Right atrium auricular region (tissue), 2 donors: ENCODE results near the gene DTX3. TPM values are rescaled to one million over a fixed set of nuclear protein-coding genes. Genes with fewer than 3 reads are reported as not detected.
"Not testable (repeated sequence)": the region's sequence is repeated elsewhere in the genome, so short reads cannot be mapped to it uniquely, and the experiment has no call there.

ENCODE experiments used
- DNase-seq: peaks from one replicate; pipeline ENCODE4 v3.0.0-alpha.2; 2019; ENCODE audit warnings: low spot score
- H3K27ac ChIP-seq, 2 donors: fragments of 200-600 bp; sonication (generic); 1 replicate in 1 of 2; 2 replicates in 1 of 2; pipeline ENCODE4 v1.5.1; 2016 to 2019
- H3K27me3 ChIP-seq, 2 donors: fragments of 200-600 bp; sonication (generic); one replicate each; pipeline versions ENCODE4 v1.5.1 to v1.6.0; 2017 to 2019
- H3K36me3 ChIP-seq: fragments of 200-600 bp; sonication (generic); one replicate; pipeline ENCODE4 v1.5.1; 2016
- H3K4me1 ChIP-seq, 2 donors: fragments of 200-600 bp; sonication (generic); one replicate each; pipeline versions ENCODE4 v1.5.1 to v1.6.0; 2017 to 2019
- H3K4me3 ChIP-seq, 2 donors: fragments of 200-600 bp; sonication (generic); 1 replicate in 1 of 2; 2 replicates in 1 of 2; pipeline ENCODE4 v1.5.1; 2017 to 2019; ENCODE audit warnings: mild to moderate bottlenecking in 1 of 2, moderate library complexity in 1 of 2
- H3K9me3 ChIP-seq, 2 donors: fragments of 200-600 bp; sonication (generic); one replicate each; pipeline ENCODE4 v1.5.1; 2019
- total RNA-seq, 2 donors: library from RNA; depleted of rRNA; stranded (reverse); fragments of >200 nt; gene quantifications; one replicate each; pipeline ENCODE4 v1.1.0, GENCODE V29; 2016
- TF ChIP-seq, protein P1 (sequence below), 2 donors: fragments of 200-600 bp; sonication (generic); IDR thresholded peaks; one replicate each; pipeline ENCODE4 v1.5.1; 2019; ENCODE audit warnings: antibody characterized with exemption in 2 of 2

Gene DTX3
- total RNA-seq, 2 donors from 2014 or later, result 22.3 to 32.5 TPM

DNA sequence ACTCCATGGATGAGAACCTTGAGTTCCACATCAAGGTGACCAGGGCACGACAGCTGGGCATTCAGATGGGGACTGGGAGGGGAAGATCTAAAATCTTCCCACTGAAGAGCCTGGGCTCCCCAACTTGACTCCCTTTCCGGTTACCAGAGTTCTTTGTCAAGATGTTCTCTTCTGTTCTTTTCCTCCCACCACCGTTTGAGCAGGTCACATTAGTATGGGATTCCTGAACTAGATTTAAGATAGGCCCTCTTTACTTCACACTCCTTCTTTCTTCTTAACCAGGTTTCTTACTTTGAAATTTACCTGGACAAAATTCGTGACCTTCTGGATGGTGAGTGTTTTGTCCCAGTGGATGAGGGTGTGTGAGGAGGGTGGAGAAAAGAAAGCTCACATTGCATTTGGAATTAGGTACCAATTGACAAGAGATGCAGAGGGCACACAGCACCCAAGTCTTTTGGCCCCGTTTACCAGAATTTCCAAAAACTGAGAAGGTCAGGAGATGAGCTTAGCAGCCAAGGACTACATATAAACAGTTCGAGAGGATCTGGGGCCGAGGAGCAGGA, 40.4 kb upstream of the DTX3 start:
- no peaks in the 10 kb centered on the region for H3K27me3 ChIP-seq

DNA sequence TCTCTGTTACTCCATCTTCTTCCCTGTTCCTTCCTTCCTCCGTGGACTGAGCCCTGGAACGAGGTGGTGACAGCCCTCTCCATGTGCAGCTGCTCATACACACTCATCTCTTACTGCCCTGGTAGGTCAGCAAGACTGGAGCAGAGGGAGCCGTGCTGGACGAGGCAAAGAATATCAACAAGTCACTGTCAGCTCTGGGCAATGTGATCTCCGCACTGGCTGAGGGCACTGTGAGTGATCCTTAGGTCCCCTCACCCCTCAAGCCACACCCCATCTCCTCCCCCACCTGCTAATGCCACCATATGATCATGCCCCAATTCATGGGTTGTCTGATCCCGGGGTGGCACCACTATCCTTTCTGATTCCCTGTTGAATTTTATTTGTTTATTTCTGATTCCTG, 35.8 kb upstream of the DTX3 start:
- TF ChIP-seq, protein P1, sequence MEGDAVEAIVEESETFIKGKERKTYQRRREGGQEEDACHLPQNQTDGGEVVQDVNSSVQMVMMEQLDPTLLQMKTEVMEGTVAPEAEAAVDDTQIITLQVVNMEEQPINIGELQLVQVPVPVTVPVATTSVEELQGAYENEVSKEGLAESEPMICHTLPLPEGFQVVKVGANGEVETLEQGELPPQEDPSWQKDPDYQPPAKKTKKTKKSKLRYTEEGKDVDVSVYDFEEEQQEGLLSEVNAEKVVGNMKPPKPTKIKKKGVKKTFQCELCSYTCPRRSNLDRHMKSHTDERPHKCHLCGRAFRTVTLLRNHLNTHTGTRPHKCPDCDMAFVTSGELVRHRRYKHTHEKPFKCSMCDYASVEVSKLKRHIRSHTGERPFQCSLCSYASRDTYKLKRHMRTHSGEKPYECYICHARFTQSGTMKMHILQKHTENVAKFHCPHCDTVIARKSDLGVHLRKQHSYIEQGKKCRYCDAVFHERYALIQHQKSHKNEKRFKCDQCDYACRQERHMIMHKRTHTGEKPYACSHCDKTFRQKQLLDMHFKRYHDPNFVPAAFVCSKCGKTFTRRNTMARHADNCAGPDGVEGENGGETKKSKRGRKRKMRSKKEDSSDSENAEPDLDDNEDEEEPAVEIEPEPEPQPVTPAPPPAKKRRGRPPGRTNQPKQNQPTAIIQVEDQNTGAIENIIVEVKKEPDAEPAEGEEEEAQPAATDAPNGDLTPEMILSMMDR (IDR thresholded peaks at IDR 0.05), result no peak
- H3K27ac ChIP-seq, result no peak overlapping the region
- H3K4me1 ChIP-seq, result no peaks in the 10 kb centered on the region
- no peak for DNase-seq
- no peaks in the 10 kb centered on the region for H3K27me3 ChIP-seq
- no peak overlapping the region for H3K4me3 ChIP-seq
- no peaks in the 10 kb centered on the region for H3K9me3 ChIP-seq
- H3K36me3 ChIP-seq, result no peaks in the 10 kb centered on the region

More for the DNA sequence above, 40.4 kb upstream of the DTX3 start:
- Histone ChIP-seq H3K4me1 (no peaks in the 10 kb centered on the region), H3K4me3 (no peak overlapping the region), H3K27ac (no peak overlapping the region), H3K9me3 (no peaks in the 10 kb centered on the region), H3K36me3 (no peaks in the 10 kb centered on the region)
- DNase-seq, result no peak
- TF ChIP-seq, protein P1 (IDR thresholded peaks at IDR 0.05), result no peak

DNA sequence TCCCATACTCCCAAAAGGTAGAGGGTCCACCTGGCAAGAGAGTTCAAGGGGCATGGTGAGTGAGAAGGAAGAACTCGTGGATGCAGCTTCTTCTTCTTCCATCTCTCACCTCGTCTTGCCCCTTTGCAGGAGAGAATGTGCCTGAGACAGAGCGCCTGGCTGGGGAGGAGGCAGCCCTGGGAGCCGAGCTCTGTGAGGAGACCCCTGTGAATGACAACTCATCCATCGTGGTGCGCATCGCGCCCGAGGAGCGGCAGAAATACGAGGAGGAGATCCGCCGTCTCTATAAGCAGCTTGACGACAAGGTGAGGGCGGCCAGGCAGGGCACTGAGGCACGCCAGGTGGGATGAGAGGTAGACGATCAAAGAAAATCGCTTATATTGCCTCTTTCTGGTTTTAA, 34.8 kb upstream of the DTX3 start:
- H3K36me3 ChIP-seq, result no peaks in the 10 kb centered on the region
- H3K9me3 ChIP-seq, result no peaks in the 10 kb centered on the region
- no peak for DNase-seq
- no peaks in the 10 kb centered on the region for H3K4me1 ChIP-seq
- no peak overlapping the region for H3K27ac ChIP-seq
- H3K27me3 ChIP-seq, result no peaks in the 10 kb centered on the region
- H3K4me3 ChIP-seq, result no peak overlapping the region
- TF ChIP-seq, protein P1 (IDR thresholded peaks at IDR 0.05), result no peak

DNA sequence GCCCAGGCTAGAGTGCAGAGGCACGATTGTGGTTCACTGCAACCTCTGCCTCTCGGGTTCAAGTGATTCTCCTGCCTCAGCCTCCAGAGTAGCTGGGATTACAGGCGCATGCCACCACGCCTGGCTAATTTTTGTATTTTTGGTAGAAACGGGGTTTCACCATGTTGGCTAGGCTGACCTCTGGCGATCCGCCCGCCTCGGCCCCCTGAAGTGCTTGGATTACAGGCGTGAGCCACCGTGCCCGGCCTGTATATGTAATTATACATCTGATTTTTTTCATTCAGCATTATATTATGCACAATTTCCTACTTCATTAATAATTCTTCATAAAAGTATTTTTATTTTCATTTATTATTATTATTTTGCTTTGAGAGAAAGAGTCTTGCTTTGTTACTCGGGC, 34.2 kb upstream of the DTX3 start:
- DNase-seq, H3K4me1 ChIP-seq, H3K9me3 ChIP-seq, H3K27ac ChIP-seq, H3K27me3 ChIP-seq, H3K4me3 ChIP-seq, H3K36me3 ChIP-seq: not testable (repeated sequence)

DNA sequence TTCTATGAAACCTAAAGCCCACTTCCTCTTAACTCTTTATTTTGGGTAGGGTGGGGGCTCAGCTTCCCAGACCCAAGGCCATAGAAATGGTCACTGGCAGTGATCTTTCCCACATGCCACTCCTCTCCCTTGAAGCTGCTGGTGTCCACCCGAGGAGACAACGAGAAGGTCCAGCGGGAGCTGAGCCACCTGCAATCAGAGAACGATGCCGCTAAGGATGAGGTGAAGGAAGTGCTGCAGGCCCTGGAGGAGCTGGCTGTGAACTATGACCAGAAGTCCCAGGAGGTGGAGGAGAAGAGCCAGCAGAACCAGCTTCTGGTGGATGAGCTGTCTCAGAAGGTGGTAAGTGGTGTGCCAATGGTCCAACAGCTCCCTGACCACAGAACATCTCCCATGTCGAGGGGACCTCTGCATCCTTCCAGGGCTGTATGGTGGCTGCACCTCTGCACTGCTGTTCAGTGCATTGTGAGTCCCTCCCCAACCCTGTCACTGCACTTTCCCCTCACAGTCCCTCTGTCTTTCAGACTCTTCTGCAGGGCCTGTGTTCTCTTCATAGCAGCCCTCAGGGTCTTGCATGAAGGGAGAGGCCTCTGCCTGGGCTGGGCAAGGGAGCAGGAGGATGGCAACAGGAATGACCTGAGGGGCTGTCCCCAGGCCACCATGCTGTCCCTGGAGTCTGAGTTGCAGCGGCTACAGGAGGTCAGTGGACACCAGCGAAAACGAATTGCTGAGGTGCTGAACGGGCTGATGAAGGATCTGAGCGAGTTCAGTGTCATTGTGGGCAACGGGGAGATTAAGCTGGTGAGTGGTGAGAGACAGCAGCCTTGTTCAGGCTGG, 32.5 kb upstream of the DTX3 start:
- H3K4me3 ChIP-seq, result no peak overlapping the region
- no peaks in the 10 kb centered on the region for H3K4me1 ChIP-seq
- H3K27ac ChIP-seq, result no peak overlapping the region
- TF ChIP-seq, protein P1 (IDR thresholded peaks at IDR 0.05), result no peak
- H3K36me3 ChIP-seq, result no peaks in the 10 kb centered on the region
- no peaks in the 10 kb centered on the region for H3K9me3 ChIP-seq
- no peak for DNase-seq
- no peaks in the 10 kb centered on the region for H3K27me3 ChIP-seq

DNA sequence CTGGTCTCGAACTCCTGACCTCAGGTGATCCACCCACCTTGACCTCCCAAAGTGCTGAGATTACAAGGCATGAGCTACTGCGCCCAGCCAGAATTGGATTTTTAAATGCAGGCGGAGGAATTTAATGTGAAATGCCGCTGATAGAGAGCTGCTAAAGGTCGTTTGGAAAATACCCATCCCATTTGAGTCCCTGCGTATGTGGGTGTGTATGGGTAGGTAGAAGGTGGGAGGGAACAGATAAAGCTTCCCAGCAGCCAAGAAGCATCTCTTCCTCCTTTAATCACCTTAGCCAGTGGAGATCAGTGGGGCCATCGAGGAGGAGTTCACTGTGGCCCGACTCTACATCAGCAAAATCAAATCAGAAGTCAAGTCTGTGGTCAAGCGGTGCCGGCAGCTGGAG, 29.8 kb upstream of the DTX3 start:
- no peaks in the 10 kb centered on the region for H3K4me1 ChIP-seq
- H3K27ac ChIP-seq, result no peak overlapping the region
- H3K9me3 ChIP-seq, result no peaks in the 10 kb centered on the region
- H3K27me3 ChIP-seq, result no peaks in the 10 kb centered on the region
- H3K36me3 ChIP-seq, result no peaks in the 10 kb centered on the region
- no peak for DNase-seq
- TF ChIP-seq, protein P1 (IDR thresholded peaks at IDR 0.05), result no peak
- H3K4me3 ChIP-seq, result no peak overlapping the region
